H9 (cell line): ENCODE measurements around the gene SDHAF2. TPM values are rescaled to one million over a fixed set of nuclear protein-coding genes. Genes with fewer than 3 reads are reported as not detected.

Source experiments
- DNase-seq: peaks from one replicate; pipeline ENCODE4 v3.0.0-alpha.2; 2017
- H2AFZ ChIP-seq: one replicate; pipeline ENCODE4 v1.6.1; 2013; ENCODE audit warnings: mild to moderate bottlenecking, low read length, control low read depth, moderate library complexity
- H2AK5ac ChIP-seq: 2 replicates; pipeline ENCODE4 v1.6.1; 2013; ENCODE audit warnings: low read length, control low read depth, mixed read lengths; ENCODE audit not compliant: insufficient read length
- H2BK120ac ChIP-seq: one replicate; pipeline ENCODE4 v1.6.1; 2013; ENCODE audit warnings: low read depth, mild to moderate bottlenecking, low read length, control low read depth, inconsistent platforms; ENCODE audit not compliant: poor library complexity, severe bottlenecking
- H2BK12ac ChIP-seq: 2 replicates; pipeline ENCODE4 v1.6.1; 2013; ENCODE audit warnings: low read length, control low read depth, mixed read lengths, low read depth; ENCODE audit not compliant: insufficient read length
- H2BK15ac ChIP-seq: 2 replicates; pipeline ENCODE4 v1.6.1; 2013; ENCODE audit warnings: low read depth, low read length, control low read depth
- H2BK20ac ChIP-seq: one replicate; pipeline ENCODE4 v1.6.1; 2013; ENCODE audit warnings: low read depth, mild to moderate bottlenecking, low read length, control low read depth, inconsistent platforms; ENCODE audit not compliant: poor library complexity, severe bottlenecking
- H2BK5ac ChIP-seq: 2 replicates; pipeline ENCODE4 v1.6.1; 2013; ENCODE audit warnings: low read length, control low read depth, mixed read lengths; ENCODE audit not compliant: insufficient read length
- H3K14ac ChIP-seq: 2 replicates; pipeline ENCODE4 v1.6.1; 2013; ENCODE audit warnings: low read length, control low read depth; ENCODE audit not compliant: insufficient read depth
- H3K18ac ChIP-seq: 2 replicates; pipeline ENCODE4 v1.6.1; 2013; ENCODE audit warnings: low read depth, mild to moderate bottlenecking, mixed read lengths, low read length, control low read depth; ENCODE audit not compliant: insufficient read length
- H3K23ac ChIP-seq: 2 replicates; pipeline ENCODE4 v1.6.1; 2013; ENCODE audit warnings: low read length, control low read depth, mixed read lengths, low read depth; ENCODE audit not compliant: insufficient read length
- H3K23me2 ChIP-seq: 2 replicates; pipeline ENCODE4 v1.6.1; 2013; ENCODE audit warnings: low read depth, mild to moderate bottlenecking, mixed read lengths, low read length, control low read depth; ENCODE audit not compliant: insufficient read length, poor library complexity, severe bottlenecking
- H3K27ac ChIP-seq: 2 replicates; pipeline ENCODE4 v1.5.1; 2013; ENCODE audit warnings: low read length, control low read depth, mixed read lengths, low read depth; ENCODE audit not compliant: insufficient read length
- H3K27me3 ChIP-seq: 2 replicates; pipeline ENCODE4 v1.6.1; 2013; ENCODE audit warnings: low read length, control low read depth, inconsistent platforms; ENCODE audit not compliant: insufficient read depth
- H3K4ac ChIP-seq: 2 replicates; pipeline ENCODE4 v1.6.1; 2013; ENCODE audit warnings: low read depth, mild to moderate bottlenecking, control low read depth, inconsistent platforms, low read length, moderate library complexity
- H3K4me1 ChIP-seq: 2 replicates; pipeline ENCODE4 v1.6.1; 2013; ENCODE audit warnings: low read length, control low read depth, inconsistent platforms; ENCODE audit not compliant: insufficient read depth
- H3K4me2 ChIP-seq: 2 replicates; pipeline ENCODE4 v1.6.1; 2013; ENCODE audit warnings: low read length, control low read depth, mixed read lengths; ENCODE audit not compliant: insufficient read length, insufficient read depth
- H3K56ac ChIP-seq: 2 replicates; pipeline ENCODE4 v1.6.1; 2013; ENCODE audit warnings: low read depth, mild to moderate bottlenecking, mixed read lengths, low read length, control low read depth; ENCODE audit not compliant: insufficient read length
- H3K79me1 ChIP-seq: 2 replicates; pipeline ENCODE4 v1.6.1; 2013; ENCODE audit warnings: low read depth, mild to moderate bottlenecking, moderate library complexity, low read length, control low read depth, inconsistent platforms; ENCODE audit not compliant: insufficient read depth, poor library complexity, severe bottlenecking
- H3K79me2 ChIP-seq: 2 replicates; pipeline ENCODE4 v1.6.1; 2013; ENCODE audit warnings: low read length, control low read depth, inconsistent platforms; ENCODE audit not compliant: insufficient read depth
- H3K9ac ChIP-seq: 2 replicates; pipeline ENCODE4 v1.6.1; 2013; ENCODE audit warnings: low read length, control low read depth, mixed read lengths; ENCODE audit not compliant: insufficient read length; ENCODE audit errors: extremely low read depth
- H3K9me3 ChIP-seq: one replicate; pipeline ENCODE4 v1.6.1; 2013; ENCODE audit warnings: low read depth, low read length, inconsistent platforms; ENCODE audit not compliant: control insufficient read depth
- H3T11ph ChIP-seq: one replicate; pipeline ENCODE4 v1.6.1; 2013; ENCODE audit warnings: mild to moderate bottlenecking, low read length, control low read depth, inconsistent platforms
- H4K20me1 ChIP-seq: one replicate; pipeline ENCODE4 v1.6.1; 2013; ENCODE audit not compliant: control insufficient read depth, insufficient read length, insufficient read depth
- H4K5ac ChIP-seq: 2 replicates; pipeline ENCODE4 v1.6.1; 2013; ENCODE audit warnings: low read depth, mild to moderate bottlenecking, mixed read lengths, low read length, control low read depth; ENCODE audit not compliant: insufficient read length
- H4K8ac ChIP-seq: replicated peaks from 2 replicates; pipeline ENCODE4 v1.6.1; 2013; ENCODE audit warnings: low read length, control low read depth, mixed read lengths, low read depth; ENCODE audit not compliant: insufficient read length
- H4K91ac ChIP-seq: 2 replicates; pipeline ENCODE4 v1.6.1; 2013; ENCODE audit warnings: low read depth, mild to moderate bottlenecking, moderate library complexity, mixed read lengths, low read length, control low read depth; ENCODE audit not compliant: insufficient read length
- H3K27ac Mint-ChIP-seq, 3 experiments: 2 replicates in 2 of 3; 3 replicates in 1 of 3; pipeline ENCODE4 v1.8.0; 2020 to 2021; ENCODE audit warnings: mixed read lengths in 3 of 3, mild to moderate bottlenecking in 1 of 3, moderate library complexity in 1 of 3
- H3K27me3 Mint-ChIP-seq: 2 replicates; pipeline ENCODE4 v1.8.0; 2021; ENCODE audit warnings: low read depth, mild to moderate bottlenecking, moderate library complexity, mixed read lengths
- H3K36me3 Mint-ChIP-seq, 3 experiments: 2 replicates in 2 of 3; 3 replicates in 1 of 3; pipeline ENCODE4 v1.8.0; 2020 to 2021; ENCODE audit warnings: low read depth in 3 of 3, mixed read lengths in 3 of 3; ENCODE audit not compliant: insufficient read depth in 1 of 3
- H3K4me1 Mint-ChIP-seq, 2 experiments: 2 replicates each; pipeline ENCODE4 v1.8.0; 2020; ENCODE audit warnings: mixed read lengths in 2 of 2
- H3K4me3 Mint-ChIP-seq, 2 experiments: 2 replicates in 1 of 2; 3 replicates in 1 of 2; pipeline ENCODE4 v1.8.0; 2020 to 2021; ENCODE audit warnings: mild to moderate bottlenecking in 2 of 2, mixed read lengths in 2 of 2, moderate library complexity in 1 of 2
- H3K9me3 Mint-ChIP-seq, 2 experiments: 2 replicates in 1 of 2; 3 replicates in 1 of 2; pipeline ENCODE4 v1.8.0; 2020; ENCODE audit warnings: mild to moderate bottlenecking in 2 of 2, mixed read lengths in 2 of 2, moderate library complexity in 1 of 2
- WGBS: extraction: QIAGEN DNeasy Blood & Tissue Kit; methylation state at CpG from one replicate; pipeline ENCODE4 v1.1.7; 2013; ENCODE audit warnings: missing lambda C conversion rate, low lambda C conversion rate, mixed read lengths; ENCODE audit not compliant: insufficient read length; ENCODE audit errors: extremely low coverage; 5-methylcytosine and 5-hydroxymethylcytosine counted together
- total RNA-seq: library from RNA; stranded (reverse); gene quantifications from 2 replicates; pipeline ENCODE4 v1.2.1, GENCODE V29; 2021
- TF ChIP-seq, protein P1 (sequence below): fragments of 200-600 bp; sonication (generic); conservative IDR thresholded peaks from 3 replicates; pipeline ENCODE4 v1.8.0; 2021; ENCODE audit warnings: antibody characterized with exemption, mild to moderate bottlenecking

SDHAF2 gene
- total RNA-seq, 1 experiment from 2014 or later = 41.8 TPM

DNA sequence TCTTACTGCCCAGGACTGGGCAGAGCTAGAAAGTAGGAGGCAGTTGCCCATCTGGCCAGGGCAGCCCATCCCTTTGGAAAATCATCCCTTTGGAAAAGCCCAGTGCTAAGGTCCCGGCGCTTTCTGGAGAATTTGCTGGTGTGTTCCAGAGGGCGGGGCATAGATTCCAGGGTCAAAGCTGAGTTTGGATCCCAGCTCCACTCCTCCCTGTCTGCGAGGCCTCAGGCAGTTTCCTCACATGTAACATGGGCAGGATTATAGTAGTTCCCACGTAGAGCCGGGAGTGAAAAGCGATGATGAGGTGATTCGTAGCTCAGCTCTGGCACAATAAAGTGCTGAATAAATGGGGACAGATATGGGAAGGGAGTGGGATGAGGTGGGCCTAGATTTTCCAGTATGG lies 47.2 kb downstream of the SDHAF2 start:
- no peak overlapping the region for H3K4me3 Mint-ChIP-seq
- no peak for DNase-seq
- H3K4me2 ChIP-seq = no peak overlapping the region

More for the DNA sequence above, 47.2 kb downstream of the SDHAF2 start:
- Histone ChIP-seq H2AK5ac (no peak overlapping the region), H3K9ac (no peak overlapping the region), H4K5ac (no peak overlapping the region), H3K27me3 (no peaks in the 10 kb centered on the region), H3K9me3 (no peaks in the 10 kb centered on the region), H3K14ac (no peak overlapping the region), H3K4me1 (no peaks in the 10 kb centered on the region), H2AFZ (no peak overlapping the region), H3K79me2 (no peaks in the 10 kb centered on the region), H3K79me1 (no peaks in the 10 kb centered on the region), H3K23ac (no peak overlapping the region), H2BK15ac (no peak overlapping the region), H3T11ph (no peak overlapping the region), H3K23me2 (no peaks in the 10 kb centered on the region), H4K91ac (no peak overlapping the region), H4K20me1 (no peaks in the 10 kb centered on the region), H3K56ac (no peak overlapping the region), H2BK120ac (no peak overlapping the region), H3K4ac (no peak overlapping the region), H2BK20ac (no peak overlapping the region), H2BK5ac (no peak overlapping the region), H3K18ac (no peak overlapping the region), H4K8ac (no peak overlapping the region), H2BK12ac (no peak overlapping the region), H3K27ac (no peak overlapping the region)
- no CpG with 5 or more reads among the region's 8 CpGs for WGBS
- Mint-ChIP-seq H3K36me3 (peaks cover 0 to 5% (median 2%) of the 10 kb centered on the region in 3 experiments; a peak in 3 of 7 replicates), H3K4me1 (peaks cover 17 to 27% of the 10 kb centered on the region in 2 experiments), H3K9me3 (no peaks in the 10 kb centered on the region), H3K27me3 (peaks cover 2% of the 10 kb centered on the region), H3K27ac (no peak overlapping the region)
- TF ChIP-seq, protein P1, sequence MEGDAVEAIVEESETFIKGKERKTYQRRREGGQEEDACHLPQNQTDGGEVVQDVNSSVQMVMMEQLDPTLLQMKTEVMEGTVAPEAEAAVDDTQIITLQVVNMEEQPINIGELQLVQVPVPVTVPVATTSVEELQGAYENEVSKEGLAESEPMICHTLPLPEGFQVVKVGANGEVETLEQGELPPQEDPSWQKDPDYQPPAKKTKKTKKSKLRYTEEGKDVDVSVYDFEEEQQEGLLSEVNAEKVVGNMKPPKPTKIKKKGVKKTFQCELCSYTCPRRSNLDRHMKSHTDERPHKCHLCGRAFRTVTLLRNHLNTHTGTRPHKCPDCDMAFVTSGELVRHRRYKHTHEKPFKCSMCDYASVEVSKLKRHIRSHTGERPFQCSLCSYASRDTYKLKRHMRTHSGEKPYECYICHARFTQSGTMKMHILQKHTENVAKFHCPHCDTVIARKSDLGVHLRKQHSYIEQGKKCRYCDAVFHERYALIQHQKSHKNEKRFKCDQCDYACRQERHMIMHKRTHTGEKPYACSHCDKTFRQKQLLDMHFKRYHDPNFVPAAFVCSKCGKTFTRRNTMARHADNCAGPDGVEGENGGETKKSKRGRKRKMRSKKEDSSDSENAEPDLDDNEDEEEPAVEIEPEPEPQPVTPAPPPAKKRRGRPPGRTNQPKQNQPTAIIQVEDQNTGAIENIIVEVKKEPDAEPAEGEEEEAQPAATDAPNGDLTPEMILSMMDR = no peak
